NCI-H226 (cell line): ENCODE measurements around the gene GPA33.
"Not testable (repeated sequence)": the region's sequence is repeated elsewhere in the genome, so short reads cannot be mapped to it uniquely, and the experiment has no call there.

Experiments
- DNase-seq: peaks from one replicate; pipeline ENCODE4 v3.0.0-alpha.2; 2015

Gene GPA33

GRCh38 chr1:167054946-167055630 is 35.1 kb downstream of the GPA33 start:
- DNase-seq, result no peak

GRCh38 chr1:167054531-167054930 is 35.6 kb downstream of the GPA33 start:
- DNase-seq, result no peak

DNA sequence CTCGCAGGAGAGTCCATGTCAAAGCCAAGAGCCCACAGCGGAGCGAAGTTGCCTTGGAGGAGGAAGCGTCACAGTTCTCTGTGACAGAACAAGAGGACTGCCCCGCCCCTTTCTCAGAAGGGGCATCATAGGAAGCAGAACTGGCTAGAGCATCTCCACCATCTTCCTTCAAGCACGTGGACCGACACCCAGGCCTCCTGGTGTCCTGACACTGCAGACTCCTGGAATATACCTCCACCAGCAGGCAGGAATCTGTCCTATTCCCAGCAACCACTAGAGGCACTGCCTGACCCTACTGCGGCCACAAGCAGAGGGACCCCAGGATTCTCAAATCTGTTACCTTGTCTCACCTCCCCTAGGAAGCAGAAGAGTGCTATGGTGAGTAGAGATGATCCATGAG is 37.8 kb downstream of the GPA33 start:
- DNase-seq, result no peak

DNA sequence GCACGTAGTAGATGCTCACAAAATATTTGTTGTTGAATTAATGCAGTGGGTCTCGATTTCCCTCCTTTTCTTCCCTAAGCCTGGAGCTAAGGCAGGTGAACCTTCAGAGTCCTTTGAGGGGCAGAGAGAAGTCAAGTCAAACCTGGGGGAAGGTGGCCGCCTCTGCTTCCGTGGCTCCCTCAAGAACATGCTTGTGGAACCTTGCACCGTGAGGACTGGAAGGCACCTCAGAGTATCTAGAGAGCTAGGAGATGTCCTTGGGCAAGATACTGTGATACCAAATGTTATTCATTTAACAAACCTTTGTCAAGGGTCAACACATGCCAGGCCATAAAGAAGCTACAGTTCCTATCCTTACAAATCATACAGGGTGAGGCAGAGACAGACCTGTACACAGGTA is 38.3 kb downstream of the GPA33 start:
- no peak for DNase-seq

- DNase-seq, result peak; percentile 28
Measured at GRCh38 chr1:167043752-167044488, 46.3 kb downstream of the GPA33 start.

DNA sequence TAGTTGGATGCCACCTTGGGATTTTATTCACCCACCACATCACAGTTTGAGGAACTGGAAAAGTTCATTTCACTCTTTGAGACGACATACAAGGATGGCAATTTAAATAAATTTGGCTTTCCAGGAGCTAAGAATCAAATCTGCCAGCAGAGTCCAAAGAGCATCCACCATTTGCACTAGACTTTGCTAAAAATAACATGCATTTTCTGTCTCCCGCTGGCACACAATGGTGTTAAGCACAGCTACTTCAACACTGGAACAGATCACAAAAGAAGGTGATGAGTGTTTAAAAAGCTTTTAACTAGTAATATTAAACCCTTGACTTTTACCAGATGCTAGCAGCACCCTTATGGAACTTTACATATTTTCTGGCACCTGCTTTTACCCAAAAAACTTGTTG is 56.5 kb downstream of the GPA33 start:
- DNase-seq, result no peak

DNA sequence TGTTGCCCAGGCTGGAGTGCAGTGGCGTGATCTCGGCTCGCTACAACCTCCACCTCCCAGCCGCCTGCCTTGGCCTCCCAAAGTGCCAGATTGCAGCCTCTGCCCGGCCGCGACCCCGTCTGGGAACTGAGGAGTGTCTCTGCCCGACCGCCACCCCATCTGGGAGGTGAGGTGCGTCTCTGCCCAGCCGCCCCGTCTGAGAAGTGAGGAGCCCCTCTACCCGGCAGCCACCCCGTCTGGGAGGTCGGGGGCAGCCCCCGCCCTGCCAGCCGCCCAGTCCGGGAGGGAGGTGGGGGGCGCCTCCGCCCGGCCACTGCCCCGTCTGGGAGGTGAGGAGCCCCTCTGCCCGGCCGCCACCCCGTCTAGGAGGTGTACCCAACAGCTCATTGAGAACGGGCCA is 60.6 kb downstream of the GPA33 start:
- DNase-seq, result not testable (repeated sequence)

DNA sequence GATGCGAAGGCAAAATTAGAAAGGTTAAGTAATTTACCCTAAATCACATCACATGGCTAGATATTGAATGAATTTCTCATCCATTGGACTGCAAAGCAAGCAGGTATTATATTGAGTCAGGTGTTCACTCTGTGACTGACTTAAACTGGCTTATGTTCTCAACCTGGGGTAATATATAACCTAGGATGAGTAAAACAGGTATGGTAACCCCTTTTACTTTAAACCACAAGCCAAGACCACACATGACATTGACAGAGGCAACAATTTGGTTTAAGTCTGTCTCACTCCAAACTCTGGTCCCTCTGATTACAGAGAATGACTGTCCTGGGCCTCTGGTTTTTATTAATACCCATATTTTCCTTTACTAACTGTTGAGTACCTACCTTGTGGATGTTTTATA is 67.8 kb downstream of the GPA33 start:
- DNase-seq, result no peak

- no peak for DNase-seq
Measured at GRCh38 chr1:167016100-167016750, 74.0 kb downstream of the GPA33 start.

DNA sequence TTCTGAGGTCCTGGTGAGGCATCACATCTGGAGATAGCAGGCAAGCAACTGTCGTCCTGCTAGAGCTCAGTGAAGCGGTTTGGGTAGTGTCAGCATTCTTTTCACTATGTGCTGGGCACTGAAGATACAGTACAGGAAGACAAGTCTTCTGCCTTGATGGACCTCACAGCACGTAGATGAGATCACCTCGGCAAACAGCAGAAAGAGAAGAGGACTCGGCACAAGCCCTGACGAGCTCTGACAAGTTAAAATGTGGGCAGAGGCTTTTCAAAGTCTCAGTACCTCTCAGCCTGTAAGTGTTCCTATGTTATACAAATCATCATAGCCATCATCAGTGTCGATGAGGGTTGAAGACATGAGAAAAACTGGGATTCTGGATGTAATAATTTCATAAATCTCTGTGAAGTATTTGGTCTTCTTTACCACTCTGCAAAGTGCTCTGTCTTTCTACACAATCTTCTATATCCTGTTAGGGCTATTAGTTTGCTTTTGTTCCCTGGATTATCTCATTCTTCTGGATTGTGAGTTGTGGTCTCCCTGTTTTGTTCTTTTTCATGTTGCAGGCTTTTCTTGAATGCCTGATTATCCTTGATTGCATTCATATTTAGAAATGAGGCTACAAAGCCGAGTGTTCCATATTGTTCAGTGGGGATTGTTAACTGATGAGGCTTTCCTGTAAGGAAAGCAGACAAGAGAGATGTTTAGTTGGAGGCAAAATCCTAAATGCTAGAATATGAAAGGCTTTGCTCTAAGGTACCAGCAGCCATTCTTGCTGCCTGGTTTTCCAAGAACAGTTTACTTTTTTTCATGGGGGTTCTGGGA is 76.9 kb downstream of the GPA33 start:
- no peak for DNase-seq

- no peak for DNase-seq
Measured at GRCh38 chr1:167012570-167012969, 77.6 kb downstream of the GPA33 start.

GRCh38 chr1:167011560-167012191 is 78.5 kb downstream of the GPA33 start:
- DNase-seq, result no peak

DNA sequence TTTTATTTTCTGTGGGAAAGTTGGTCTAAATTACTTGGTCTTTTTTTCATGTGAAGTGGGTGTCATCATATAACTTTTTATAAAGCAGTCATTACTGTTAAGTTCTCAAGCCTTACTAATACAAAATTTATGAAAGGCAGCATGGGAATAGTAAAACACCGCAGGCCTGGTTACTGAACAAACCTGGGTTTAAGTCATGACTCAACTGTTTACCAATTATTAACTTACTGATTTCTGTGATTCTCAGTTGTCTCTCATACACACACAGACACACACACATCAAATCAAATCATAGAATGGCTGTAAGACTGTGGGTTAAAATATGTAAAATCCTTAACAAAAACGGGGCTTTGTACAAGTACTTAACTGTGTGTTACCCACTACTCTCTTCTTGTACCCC is 86.5 kb downstream of the GPA33 start:
- no peak for DNase-seq
